H1 (cell line): Measurements from ENCODE around the gene MCF2L2. TPM values are rescaled to one million over a fixed set of nuclear protein-coding genes. Genes with fewer than 3 reads are reported as not detected.
A peak's percentile ranks its signal among the peaks of the same experiment; 100 is the strongest.

Source experiments
- CTCF ChIA-PET: fragments of 300-600 bp; sonication (Branson Sonifier 250); formaldehyde crosslinking; loops from one replicate; lab custom pipeline; 2021; ENCODE audit not compliant: partially characterized antibody; lab: Charles Lee
- POLR2A ChIA-PET: fragments of 300-600 bp; sonication (Branson Sonifier 250); formaldehyde crosslinking; loops from one replicate; lab custom pipeline; 2021; ENCODE audit warnings: inconsistent platforms; ENCODE audit not compliant: partially characterized antibody; lab: Charles Lee
- DNase-seq, 2 experiments: peaks; one replicate each; pipeline versions ENCODE4 v3.0.0 to v3.0.0-alpha.2; 2010 to 2022; ENCODE audit warnings: low spot score in 2 of 2, low read depth in 1 of 2, mixed read lengths in 1 of 2
- FAIRE-seq: peaks from 2 replicates; lab custom pipeline; 2011; peaks lifted over from hg19 to GRCh38; lab: Jason Lieb, UNC
- H2AFZ ChIP-seq: 2 replicates; pipeline ENCODE4 v1.8.1; 2012; ENCODE audit warnings: low read length, inconsistent platforms
- H2AK5ac ChIP-seq: 2 replicates; pipeline ENCODE4 v1.6.1; 2013; ENCODE audit warnings: low read depth, low read length
- H2BK120ac ChIP-seq: replicated peaks from 2 replicates; pipeline ENCODE3; 2013; ENCODE audit warnings: low read depth, low read length, inconsistent platforms
- H2BK12ac ChIP-seq: 2 replicates; pipeline ENCODE4 v1.6.1; 2013; ENCODE audit warnings: low read depth, low read length
- H2BK15ac ChIP-seq: 2 replicates; pipeline ENCODE4 v1.6.1; 2013; ENCODE audit warnings: low read length
- H2BK20ac ChIP-seq: 2 replicates; pipeline ENCODE4 v1.6.1; 2013; ENCODE audit warnings: low read length
- H2BK5ac ChIP-seq: 2 replicates; pipeline ENCODE4 v1.6.1; 2013; ENCODE audit warnings: low read depth, low read length
- H3K14ac ChIP-seq: 2 replicates; pipeline ENCODE4 v1.6.1; 2013; ENCODE audit warnings: inconsistent platforms; ENCODE audit not compliant: insufficient read length
- H3K18ac ChIP-seq: 2 replicates; pipeline ENCODE4 v1.6.1; 2013; ENCODE audit warnings: low read length; ENCODE audit errors: extremely low read depth
- H3K23ac ChIP-seq: 2 replicates; pipeline ENCODE4 v1.6.1; 2013; ENCODE audit warnings: inconsistent platforms; ENCODE audit not compliant: insufficient read length
- H3K23me2 ChIP-seq: 2 replicates; pipeline ENCODE4 v1.6.1; 2013; ENCODE audit warnings: low read depth, low read length
- H3K27ac ChIP-seq: 2 replicates; pipeline ENCODE4 v1.6.1; 2011; ENCODE audit warnings: low read depth, low read length, inconsistent platforms
- H3K27me3 ChIP-seq, 4 experiments: replicated peaks in 1 of 4; 1 replicate in 1 of 4; 2 replicates in 3 of 4; pipeline versions ENCODE4 v1.6.1 to v1.8.1; 2011 to 2013; ENCODE audit warnings: low read length in 3 of 4, mild to moderate bottlenecking in 3 of 4, inconsistent platforms in 2 of 4, mixed read lengths in 2 of 4, moderate library complexity in 1 of 4; ENCODE audit not compliant: control insufficient read depth in 3 of 4, insufficient read depth in 3 of 4; ENCODE audit errors: extremely low read depth in 1 of 4
- H3K36me3 ChIP-seq, 4 experiments: 2 replicates each; pipeline versions ENCODE4 v1.6.1 to v1.8.1; 2011 to 2013; ENCODE audit warnings: mild to moderate bottlenecking in 4 of 4, low read length in 3 of 4, moderate library complexity in 2 of 4, control low read depth in 1 of 4, inconsistent platforms in 1 of 4; ENCODE audit not compliant: insufficient read depth in 4 of 4, control insufficient read depth in 2 of 4
- H3K4ac ChIP-seq: replicated peaks from 2 replicates; pipeline ENCODE3; 2013; ENCODE audit warnings: low read length, low read depth, mixed read lengths, inconsistent platforms; ENCODE audit not compliant: insufficient read length
- H3K4me1 ChIP-seq, 4 experiments: replicated peaks in 1 of 4; 1 replicate in 1 of 4; 2 replicates in 3 of 4; pipeline versions ENCODE4 v1.6.1 to v1.8.1; 2011 to 2013; ENCODE audit warnings: low read length in 3 of 4, inconsistent platforms in 2 of 4, mixed read lengths in 1 of 4; ENCODE audit not compliant: insufficient read depth in 4 of 4, control insufficient read depth in 3 of 4
- H3K4me2 ChIP-seq, 2 experiments: 2 replicates each; pipeline versions ENCODE4 v1.6.1 to v1.8.1; 2011 to 2013; ENCODE audit warnings: low read depth in 2 of 2, low read length in 2 of 2, control low read depth in 1 of 2, inconsistent platforms in 1 of 2, mild to moderate bottlenecking in 1 of 2; ENCODE audit not compliant: insufficient read depth in 1 of 2
- H3K4me3 ChIP-seq, 4 experiments: fragments of 200-600, 300-600 bp in 1 of 4; sonication (generic), shearing (Covaris generic), sonication (Bioruptor Twin) in 1 of 4; 2 replicates each; pipeline versions ENCODE4 v1.5.1 to v1.8.1; 2011 to 2016; ENCODE audit warnings: low read length in 4 of 4, low read depth in 3 of 4, control low read depth in 2 of 4, inconsistent platforms in 2 of 4, mild to moderate bottlenecking in 2 of 4, mixed read lengths in 1 of 4, moderate library complexity in 1 of 4; ENCODE audit not compliant: insufficient read depth in 2 of 4; ENCODE audit errors: extremely low read depth in 1 of 4
- H3K56ac ChIP-seq: replicated peaks from 2 replicates; pipeline ENCODE3; 2013; ENCODE audit warnings: low read depth, mild to moderate bottlenecking, mixed read lengths, low read length, inconsistent platforms; ENCODE audit not compliant: insufficient read length
- H3K79me1 ChIP-seq: 2 replicates; pipeline ENCODE4 v1.6.1; 2013; ENCODE audit warnings: low read depth, low read length, control low read depth
- H3K79me2 ChIP-seq, 2 experiments: 2 replicates each; pipeline versions ENCODE4 v1.6.1 to v1.8.1; 2012 to 2013; ENCODE audit warnings: low read length in 2 of 2, mild to moderate bottlenecking in 2 of 2, inconsistent platforms in 1 of 2; ENCODE audit not compliant: insufficient read depth in 2 of 2, control insufficient read depth in 1 of 2
- H3K9ac ChIP-seq, 4 experiments: replicated peaks in 1 of 4; 1 replicate in 1 of 4; 2 replicates in 3 of 4; pipeline versions ENCODE4 v1.6.1 to v1.8.1; 2011 to 2013; ENCODE audit warnings: low read depth in 3 of 4, low read length in 3 of 4, control low read depth in 2 of 4, mild to moderate bottlenecking in 2 of 4, moderate library complexity in 2 of 4, inconsistent platforms in 1 of 4; ENCODE audit errors: extremely low read depth in 1 of 4
- H3K9me3 ChIP-seq, 2 experiments: 2 replicates each; pipeline versions ENCODE4 v1.6.1 to v1.8.1; 2012 to 2013; ENCODE audit warnings: mild to moderate bottlenecking in 2 of 2, moderate library complexity in 2 of 2, control low read depth in 1 of 2, inconsistent platforms in 1 of 2, low read depth in 1 of 2, low read length in 1 of 2, mixed read lengths in 1 of 2; ENCODE audit not compliant: insufficient read depth in 2 of 2
- H4K20me1 ChIP-seq, 2 experiments: replicated peaks in 1 of 2; 2 replicates each; pipeline versions ENCODE3 to v1.8.1; 2011 to 2013; ENCODE audit warnings: inconsistent platforms in 2 of 2, low read length in 2 of 2, mild to moderate bottlenecking in 1 of 2; ENCODE audit not compliant: insufficient read depth in 2 of 2, control insufficient read depth in 1 of 2
- H4K5ac ChIP-seq: 2 replicates; pipeline ENCODE4 v1.6.1; 2013; ENCODE audit warnings: low read length, low read depth, mixed read lengths, inconsistent platforms; ENCODE audit not compliant: insufficient read length
- H4K8ac ChIP-seq: 2 replicates; pipeline ENCODE4 v1.8.0; 2013; ENCODE audit warnings: mild to moderate bottlenecking, moderate library complexity, low read length, inconsistent platforms; ENCODE audit not compliant: insufficient read depth; ENCODE audit errors: extremely low read depth
- H4K91ac ChIP-seq: replicated peaks from 2 replicates; pipeline ENCODE3; 2013; ENCODE audit warnings: low read length, mixed read lengths, inconsistent platforms; ENCODE audit not compliant: insufficient read length
- CEBPB ChIP-seq: IDR thresholded peaks from 2 replicates; pipeline ENCODE4 v1.6.1; 2012; ENCODE audit warnings: low read depth, low read length
- MAFK ChIP-seq: IDR thresholded peaks from 2 replicates; pipeline ENCODE4 v1.6.1; 2012; ENCODE audit warnings: low read depth, mild to moderate bottlenecking, improper control_type of control experiment, low read length
- MAX ChIP-seq: IDR thresholded peaks from 2 replicates; pipeline ENCODE4 v1.6.1; 2012; ENCODE audit warnings: inconsistent platforms
- POLR2AphosphoS5 ChIP-seq: IDR thresholded peaks from 2 replicates; pipeline ENCODE4 v1.6.1; 2011; ENCODE audit warnings: low read depth, low read length
- TEAD4 ChIP-seq: IDR thresholded peaks from 2 replicates; pipeline ENCODE4 v1.6.1; 2012; ENCODE audit warnings: low read depth, low read length, inconsistent platforms, mixed read lengths
- WGBS, 2 experiments: shearing (Covaris generic) in 1 of 2; methylation state at CpG; one replicate each; pipeline versions ENCODE4 v1.1.6 to v1.1.7; 2013 to 2015; ENCODE audit warnings: low lambda C conversion rate in 2 of 2, mixed read lengths in 2 of 2, inconsistent platforms in 1 of 2, low coverage in 1 of 2, missing lambda C conversion rate in 1 of 2; ENCODE audit not compliant: insufficient replicate concordance in 2 of 2, insufficient coverage in 1 of 2, insufficient read length in 1 of 2; ENCODE audit errors: extremely low coverage in 1 of 2, missing lambda C conversion rate in 1 of 2; 5-methylcytosine and 5-hydroxymethylcytosine counted together
- polyA plus RNA-seq, 7 experiments: library from polyadenylated mRNA; depleted of rRNA in 3 of 7; stranded (reverse) in 5 of 7; unstranded in 2 of 7; fragments of >200 nt in 5 of 7; fragments of 200-250 nt in 2 of 7; gene quantifications; 1 replicate in 5 of 7; 2 replicates in 1 of 7; 4 replicates in 1 of 7; pipeline versions ENCODE4 v1.2.1 to v1.2.3, GENCODE V29; 2011 to 2013; ENCODE audit warnings: missing spikeins in 2 of 7, mixed read lengths in 2 of 7
- total RNA-seq: library from RNA; stranded (reverse); fragmentation: NEBNext Ultra II Directional; extraction: Animal tissue kit (Norgen Biotek cat#: 25700); gene quantifications from 2 replicates; pipeline ENCODE4 v1.2.1, GENCODE V29; 2021

MCF2L2 gene
- total and polyA plus RNA-seq, 2 of the 8 experiments (the other 6 are each of a cell fraction or from before 2014, with no cell fraction given): 4.1 to 13.7 TPM

DNA sequence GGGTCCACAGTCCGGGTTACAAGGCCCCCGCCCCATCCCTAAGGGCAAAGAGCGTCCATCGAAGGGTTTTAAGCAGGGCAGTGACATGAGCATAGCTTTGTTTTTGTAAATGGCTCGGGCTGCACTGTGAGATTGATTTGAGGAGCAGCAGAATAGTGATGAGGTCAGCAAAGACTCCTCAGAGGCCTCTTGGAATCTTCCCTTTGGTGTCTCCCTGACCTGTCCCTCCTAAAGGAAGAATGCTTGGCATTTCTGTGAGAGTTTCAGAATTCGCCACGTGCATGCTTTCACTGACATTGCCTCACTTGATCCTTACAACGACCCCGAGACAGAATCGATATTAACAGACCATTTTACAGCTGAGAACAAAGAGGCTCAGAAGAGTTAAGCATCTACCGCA, 286.2 kb downstream of the MCF2L2 start:
- no peak overlapping the region for H3K9ac ChIP-seq
- WGBS, 2 experiments: 81% methylated on average over 11 of the region's 11 CpGs; no CpG with 5 or more reads in 1 of the 2 experiments
- H3K14ac ChIP-seq: no peak overlapping the region

More for the DNA sequence above, 286.2 kb downstream of the MCF2L2 start:
- no peak for FAIRE-seq
- no peak overlapping the region for H2BK15ac ChIP-seq
- H3K56ac ChIP-seq: no peak overlapping the region
- H3K4ac ChIP-seq: no peak overlapping the region
- DNase-seq: no peak
- H3K4me2 ChIP-seq: no peak overlapping the region
- H3K4me1 ChIP-seq: no peaks in the 10 kb centered on the region
- no peak overlapping the region for H2BK5ac ChIP-seq
- H3K36me3 ChIP-seq: no peaks in the 10 kb centered on the region; a peak in 1 of 8 replicates
- no peak overlapping the region for H4K5ac ChIP-seq
- H2AFZ ChIP-seq: no peak overlapping the region
- H3K27me3 ChIP-seq: no peaks in the 10 kb centered on the region
- no peaks in the 10 kb centered on the region for H3K79me2 ChIP-seq
- POLR2A ChIA-PET: no interaction called here
- TF ChIP-seq MAX (0 out of 2 replicates have a peak, but pooled peaks have one; percentile 13), CEBPB (0 out of 2 replicates have a peak, but pooled peaks have one; percentile 13), TEAD4 (peak; percentile 83), POLR2AphosphoS5 (no peak), MAFK (peak; percentile 72)
- no peak overlapping the region for H3K18ac ChIP-seq
- no peaks in the 10 kb centered on the region for H3K9me3 ChIP-seq
- H2AK5ac ChIP-seq: no peak overlapping the region
- 0 out of 2 replicates have a peak overlapping the region, but pooled peaks have one; percentile 10 for H2BK12ac ChIP-seq
- no peaks in the 10 kb centered on the region for H3K79me1 ChIP-seq
- CTCF ChIA-PET: interaction anchor here (0.7 to 1.7 kb wide), 2 partner anchors 19 to 431 kb away, joined by 3 to 5 read pairs; no protein-coding TSS in a partner anchor
- no peak overlapping the region for H4K91ac ChIP-seq
- no peak overlapping the region for H4K8ac ChIP-seq
- no peaks in the 10 kb centered on the region for H4K20me1 ChIP-seq
- no peak overlapping the region for H3K4me3 ChIP-seq
- no peak overlapping the region for H2BK120ac ChIP-seq
- no peak overlapping the region for H3K23ac ChIP-seq
- H3K27ac ChIP-seq: no peak overlapping the region
- H2BK20ac ChIP-seq: no peak overlapping the region
- H3K23me2 ChIP-seq: no peaks in the 10 kb centered on the region
